HL-60 (cell line): ENCODE results near the gene CTR9.

Source experiments
- CTCF ChIP-seq: IDR thresholded peaks from one replicate; pipeline ENCODE4 v1.5.1; 2011; ENCODE audit warnings: low read length, control low read depth, inconsistent platforms; ENCODE audit not compliant: insufficient read depth
- GABPA ChIP-seq: IDR thresholded peaks from 2 replicates; pipeline ENCODE4 v1.6.1; 2012; ENCODE audit warnings: low read depth
- POLR2AphosphoS5 ChIP-seq: IDR thresholded peaks from 2 replicates; pipeline ENCODE4 v1.6.1; 2012; ENCODE audit warnings: low read depth
- REST ChIP-seq: IDR thresholded peaks from 2 replicates; pipeline ENCODE4 v1.6.1; 2012; ENCODE audit warnings: low read depth; ENCODE audit not compliant: insufficient replicate concordance
- SPI1 ChIP-seq: IDR thresholded peaks from 2 replicates; pipeline ENCODE4 v1.6.1; 2012; ENCODE audit warnings: low read depth, mild to moderate bottlenecking, borderline replicate concordance

- no peak for TF ChIP-seq CTCF
- TF ChIP-seq POLR2AphosphoS5: 0 out of 2 replicates have a peak, but pooled peaks have one; percentile 27
- TF ChIP-seq SPI1: no peak
- TF ChIP-seq GABPA: no peak
- TF ChIP-seq REST: no peak
Measured at GRCh38 chr11:10743354-10744000, 7.6 kb upstream of the CTR9 start.
